Right lobe of liver (tissue), 6 donors: ENCODE results near the gene BMP2K. TPM values are rescaled to one million over a fixed set of nuclear protein-coding genes. Genes with fewer than 3 reads are reported as not detected.

Experiments used
- ATAC-seq, 4 donors: fragments of 200-7000 bp; cut with Tn5 transposase; one replicate each; pipeline ENCODE4 v1.9.1; 2020; ENCODE audit warnings: mild to moderate bottlenecking in 4 of 4, moderate library complexity in 4 of 4
- DNase-seq, 3 donors: peaks; one replicate each; pipeline ENCODE4 v3.0.0-alpha.2; 2020
- H3K27ac ChIP-seq, 3 donors: fragments of 200-600 bp; one replicate each; pipeline ENCODE4 v1.8.0; 2022
- H3K27me3 ChIP-seq, 2 donors: fragments of 200-600 bp; one replicate each; pipeline ENCODE4 v1.8.0; 2022
- H3K36me3 ChIP-seq, 4 donors: fragments of 200-600 bp; sonication (generic) in 1 of 4; one replicate each; pipeline versions ENCODE4 v1.5.1 to v1.8.0; 2017 to 2022; ENCODE audit warnings: control low read depth in 1 of 4
- H3K4me1 ChIP-seq, 4 donors: fragments of 200-600 bp; sonication (generic) in 1 of 4; one replicate each; pipeline versions ENCODE4 v1.5.1 to v1.8.0; 2017 to 2022; ENCODE audit warnings: control low read depth in 1 of 4
- H3K4me3 ChIP-seq, 3 donors: fragments of 200-600 bp; one replicate each; pipeline ENCODE4 v1.8.0; 2022
- H3K9me3 ChIP-seq, 4 donors: fragments of 200-600 bp; sonication (generic) in 1 of 4; one replicate each; pipeline versions ENCODE4 v1.5.1 to v1.8.0; 2017 to 2022; ENCODE audit warnings: control low read depth in 1 of 4
- CTCF ChIP-seq, 4 donors: fragments of 200-600 bp in 3 of 4; fragments of 450-650 bp in 1 of 4; IDR thresholded peaks; one replicate each; pipeline versions ENCODE4 v1.5.1 to v1.8.0; 2016 to 2022; ENCODE audit warnings: antibody characterized with exemption in 4 of 4, mild to moderate bottlenecking in 2 of 4
- POLR2A ChIP-seq: fragments of 450-650 bp; IDR thresholded peaks from one replicate; pipeline ENCODE4 v1.6.1; 2017; ENCODE audit warnings: antibody characterized with exemption, mild to moderate bottlenecking
- WGBS: methylation state at CpG from one replicate; pipeline ENCODE4 v1.1.6; 2018; ENCODE audit warnings: low coverage, low lambda C conversion rate; ENCODE audit not compliant: insufficient coverage; ENCODE audit errors: missing lambda C conversion rate; 5-methylcytosine and 5-hydroxymethylcytosine counted together
- intact Hi-C, 2 donors: fragments of 100-400 bp; cut with DNase I; formaldehyde crosslinking; loops; one replicate each; pipeline versions ENCODE4 v1.11.2 to v1.14.1; 2022
- total RNA-seq, 6 experiments: library from RNA; depleted of rRNA in 2 of 6; stranded (reverse); fragments of >200 nt in 2 of 6; fragmentation: NEBNext Ultra II Directional in 3 of 6; extraction: Animal tissue kit (Norgen Biotek cat#: 25700) in 3 of 6; gene quantifications; one replicate each; pipeline versions ENCODE4 v1.1.0 to v1.2.4, GENCODE V29; 2016 to 2023
- donor health status: DM: no; HTN: yes; CAD: no.
- donor health status: DM: no; HTN: no; CAD: no.
- donor health status: DM: no; HTN: no; CAD: no.
- donor health status: DM: no; HTN: yes; CAD: no.
- donor health status: DM: no; HTN: yes; CAD: no.

The BMP2K gene
- total RNA-seq, 6 experiments from 2014 or later, result 13.1 to 23.3 (median 18.2) TPM

DNA sequence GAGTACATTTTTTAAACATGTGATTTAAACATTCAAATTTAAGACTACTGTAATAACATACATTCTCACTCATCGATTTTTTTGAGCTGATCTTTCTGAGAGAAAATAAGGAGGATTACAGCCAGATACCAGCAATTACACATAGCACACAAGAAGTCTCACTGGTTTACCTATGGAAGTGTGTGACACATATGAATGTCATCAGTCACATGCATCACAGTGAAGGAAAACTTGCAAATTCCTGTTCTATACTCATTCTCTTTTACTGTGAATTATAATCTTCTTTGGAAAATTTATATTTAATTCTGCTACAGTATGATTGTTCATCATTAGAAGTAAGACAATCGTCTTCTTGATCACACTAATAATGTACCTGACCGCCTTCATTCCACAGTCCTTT, 21.3 kb upstream of the BMP2K start:
- no peak for ATAC-seq
- intact Hi-C loops, result no loop called here
- peaks cover 0 to 15% (median 5%) of the 10 kb centered on the region in 4 donors for H3K4me1 ChIP-seq
- no peaks in the 10 kb centered on the region for H3K9me3 ChIP-seq
- no peak for TF ChIP-seq CTCF (IDR thresholded peaks at IDR 0.05)
- no peak for TF ChIP-seq POLR2A
- H3K4me3 ChIP-seq, result no peak overlapping the region
- DNase-seq, result no peak
- H3K27ac ChIP-seq, result no peak overlapping the region
- WGBS, result 83% methylated on average over 3 of the region's 3 CpGs
- H3K27me3 ChIP-seq, result no peaks in the 10 kb centered on the region
- no peaks in the 10 kb centered on the region for H3K36me3 ChIP-seq

DNA sequence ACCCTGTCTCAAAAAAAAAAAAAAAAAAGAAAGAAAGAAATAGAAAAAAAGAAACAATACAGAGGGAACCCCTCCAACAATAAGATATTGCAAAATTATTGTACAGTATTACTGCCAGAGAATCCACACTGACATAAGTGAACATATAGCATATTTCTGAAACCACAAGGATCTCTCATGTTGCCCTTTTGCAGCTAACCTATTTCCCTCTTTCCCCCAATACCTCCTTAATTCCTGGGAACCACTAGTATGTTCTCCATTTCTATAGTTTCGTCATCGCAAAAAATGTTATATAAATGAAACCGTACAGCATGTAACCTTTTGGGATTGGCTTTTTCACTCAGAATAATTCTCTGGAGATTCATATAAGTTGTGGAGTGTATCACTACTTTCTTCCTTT, 20.0 kb upstream of the BMP2K start:
- no peaks in the 10 kb centered on the region for H3K9me3 ChIP-seq
- no peaks in the 10 kb centered on the region for H3K36me3 ChIP-seq
- WGBS, result 90% methylated on average over 3 of the region's 3 CpGs
- H3K27ac ChIP-seq, result no peak overlapping the region
- TF ChIP-seq CTCF (IDR thresholded peaks at IDR 0.05) (no peak), POLR2A (no peak)
- ATAC-seq (no peak), DNase-seq (no peak)
- H3K27me3 ChIP-seq, result no peaks in the 10 kb centered on the region
- no peak overlapping the region for H3K4me3 ChIP-seq
- H3K4me1 ChIP-seq, result peaks cover 0 to 10% (median 3%) of the 10 kb centered on the region in 4 donors
- intact Hi-C loops, result no loop called here

- 75% methylated on average over 1 of the region's 1 CpG for WGBS
- Histone ChIP-seq H3K36me3 (no peaks in the 10 kb centered on the region), H3K9me3 (no peaks in the 10 kb centered on the region), H3K27ac (no peak overlapping the region), H3K4me3 (no peak overlapping the region), H3K4me1 (peaks cover 0 to 4% (median under 1%) of the 10 kb centered on the region in 4 donors), H3K27me3 (no peaks in the 10 kb centered on the region)
- ATAC-seq (no peak), DNase-seq (no peak)
- no peak for TF ChIP-seq POLR2A
- no peak for TF ChIP-seq CTCF (IDR thresholded peaks at IDR 0.05)
- intact Hi-C loops, result no loop called here
Observed at GRCh38 chr4:78756776-78757175, 19.4 kb upstream of the BMP2K start.

GRCh38 chr4:78757574-78757973, 18.6 kb upstream of the BMP2K start:
- DNase-seq (no peak), ATAC-seq (no peak)
- Histone ChIP-seq H3K36me3 (no peaks in the 10 kb centered on the region), H3K4me1 (no peaks in the 10 kb centered on the region), H3K4me3 (no peak overlapping the region), H3K9me3 (no peaks in the 10 kb centered on the region), H3K27ac (no peak overlapping the region), H3K27me3 (no peaks in the 10 kb centered on the region)
- no CpG with 5 or more reads among the region's 1 CpG for WGBS
- no peak for TF ChIP-seq CTCF (IDR thresholded peaks at IDR 0.05)
- TF ChIP-seq POLR2A, result no peak
- intact Hi-C loops, result no loop called here

DNA sequence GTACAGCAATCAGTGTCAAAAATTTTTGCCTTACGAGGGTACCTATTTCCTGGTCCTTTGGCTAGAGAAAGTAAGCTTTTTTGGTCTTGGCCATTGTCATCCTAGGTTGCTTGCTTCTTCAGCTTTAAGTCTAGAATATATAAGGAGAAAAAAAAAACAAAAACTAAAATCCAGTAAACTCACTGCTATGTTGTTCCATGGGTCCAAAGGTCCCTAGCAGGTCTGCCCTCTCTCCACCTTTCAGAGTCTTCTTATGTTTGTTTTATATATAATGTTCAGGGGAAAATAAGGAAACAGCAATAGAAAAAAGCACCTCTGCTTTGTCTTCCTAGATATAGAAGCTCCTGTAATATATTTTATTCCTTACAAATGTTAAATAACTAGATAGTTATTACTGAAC, 18.1 kb upstream of the BMP2K start:
- TF ChIP-seq CTCF (IDR thresholded peaks at IDR 0.05) (no peak), POLR2A (no peak)
- no peak for DNase-seq
- Histone ChIP-seq H3K9me3 (no peaks in the 10 kb centered on the region), H3K36me3 (no peaks in the 10 kb centered on the region), H3K27ac (no peak overlapping the region), H3K27me3 (no peaks in the 10 kb centered on the region), H3K4me1 (no peaks in the 10 kb centered on the region), H3K4me3 (no peak overlapping the region)
- intact Hi-C loops, result no loop called here
- no peak for ATAC-seq
- 100% methylated on average over 1 of the region's 1 CpG for WGBS
